SU-DHL-6 (cell line): ENCODE measurements around the gene GPR82.

Experiments used
- H2AFZ ChIP-seq: fragments of 200-600 bp; sonication (generic); 2 replicates; pipeline ENCODE4 v1.6.1; 2014; ENCODE audit warnings: low read depth, mild to moderate bottlenecking, moderate library complexity, mixed read lengths, antibody characterized with exemption, low read length; ENCODE audit not compliant: severe bottlenecking
- H3F3A ChIP-seq: fragments of 200-600 bp; shearing (Covaris generic); 2 replicates; pipeline ENCODE4 v1.6.0; 2016; ENCODE audit warnings: antibody characterized with exemption, mild to moderate bottlenecking; ENCODE audit not compliant: insufficient read depth
- H3K27ac ChIP-seq: fragments of 200-600 bp; sonication (generic); 2 replicates; pipeline ENCODE4 v1.5.1; 2016; ENCODE audit warnings: low read depth, mild to moderate bottlenecking, low read length, moderate library complexity, mixed read lengths
- H3K27me3 ChIP-seq: fragments of 200-600 bp; sonication (generic), shearing (Covaris generic); 2 replicates; pipeline ENCODE4 v1.6.0; 2014; ENCODE audit warnings: mild to moderate bottlenecking, low read length
- H3K36me3 ChIP-seq: fragments of 200-600 bp; sonication (generic); 2 replicates; pipeline ENCODE4 v1.6.1; 2014; ENCODE audit warnings: mild to moderate bottlenecking, low read length, mixed read lengths
- H3K4me2 ChIP-seq: fragments of 300-600, 200-600 bp; shearing (Covaris generic), sonication (generic); 2 replicates; pipeline ENCODE4 v1.6.0; 2014; ENCODE audit warnings: low read length, low read depth, mild to moderate bottlenecking; ENCODE audit not compliant: poor library complexity, severe bottlenecking
- H3K4me3 ChIP-seq: fragments of 200-600 bp; sonication (generic); 2 replicates; pipeline ENCODE4 v1.5.1; 2014; ENCODE audit warnings: antibody characterized with exemption, low read length, mild to moderate bottlenecking, mixed read lengths; ENCODE audit not compliant: insufficient read depth, poor library complexity, severe bottlenecking
- H3K79me2 ChIP-seq: fragments of 200-600 bp; sonication (generic); 2 replicates; pipeline ENCODE4 v1.6.1; 2014; ENCODE audit warnings: mild to moderate bottlenecking, low read length, moderate library complexity; ENCODE audit not compliant: insufficient read depth
- H3K9ac ChIP-seq: fragments of 200-600 bp; sonication (generic); 2 replicates; pipeline ENCODE4 v1.7.0; 2014; ENCODE audit warnings: mild to moderate bottlenecking, low read length
- H3K9me2 ChIP-seq: fragments of 200-600 bp; sonication (generic); replicated peaks from 2 replicates; pipeline ENCODE4 v1.6.1; 2014; ENCODE audit warnings: low read length; ENCODE audit not compliant: insufficient read depth
- H3K9me3 ChIP-seq: fragments of 200-600 bp; sonication (generic); 2 replicates; pipeline ENCODE4 v1.6.1; 2014; ENCODE audit warnings: low read length, mixed read lengths; ENCODE audit not compliant: insufficient read depth
- H4K20me1 ChIP-seq: fragments of 200-600 bp; sonication (generic); 2 replicates; pipeline ENCODE4 v1.6.1; 2014; ENCODE audit warnings: low read depth, mild to moderate bottlenecking, antibody characterized with exemption, low read length, moderate library complexity, mixed read lengths
- CTCF ChIP-seq: fragments of 200-600 bp; sonication (generic); IDR thresholded peaks from one replicate; pipeline ENCODE4 v1.5.1; 2017; ENCODE audit warnings: antibody characterized with exemption, mild to moderate bottlenecking, low read length, moderate library complexity; ENCODE audit not compliant: insufficient read depth, poor library complexity, severe bottlenecking
- EZH2phosphoT487 ChIP-seq: fragments of 200-600 bp; sonication (generic), shearing (Covaris generic); conservative IDR thresholded peaks from 2 replicates; pipeline ENCODE4 v1.6.1; 2018; ENCODE audit warnings: mild to moderate bottlenecking, antibody characterized with exemption, low read length, moderate library complexity, mixed read lengths

The GPR82 gene

GRCh38 chrX:41739871-41740270 is 15.9 kb downstream of the GPR82 start:
- Histone ChIP-seq H3K4me3 (no peak overlapping the region), H3K9me2 (no peaks in the 10 kb centered on the region), H3F3A (peaks cover under 1% of the 10 kb centered on the region; the same call in 1 of the 2 replicates), H3K36me3 (no peaks in the 10 kb centered on the region), H3K4me2 (no peak overlapping the region), H2AFZ (no peak overlapping the region), H3K27me3 (no peaks in the 10 kb centered on the region), H3K9me3 (no peaks in the 10 kb centered on the region), H4K20me1 (no peaks in the 10 kb centered on the region), H3K27ac (no peak overlapping the region), H3K79me2 (no peaks in the 10 kb centered on the region), H3K9ac (no peak overlapping the region)
- TF ChIP-seq CTCF, result no peak
- no peak for TF ChIP-seq EZH2phosphoT487

- H3K27ac ChIP-seq, result no peak overlapping the region
- no peak overlapping the region for H3K4me3 ChIP-seq
- no peaks in the 10 kb centered on the region for H3K9me3 ChIP-seq
- no peaks in the 10 kb centered on the region for H3K9me2 ChIP-seq
- no peaks in the 10 kb centered on the region for H3F3A ChIP-seq
- no peak for TF ChIP-seq CTCF
- no peak for TF ChIP-seq EZH2phosphoT487
- no peaks in the 10 kb centered on the region for H3K79me2 ChIP-seq
- no peak overlapping the region for H2AFZ ChIP-seq
- no peaks in the 10 kb centered on the region for H3K36me3 ChIP-seq
- no peak overlapping the region for H3K9ac ChIP-seq
- H3K27me3 ChIP-seq, result no peaks in the 10 kb centered on the region
- H4K20me1 ChIP-seq, result no peaks in the 10 kb centered on the region
- no peak overlapping the region for H3K4me2 ChIP-seq
Measured at GRCh38 chrX:41750716-41751115, 26.7 kb downstream of the GPR82 start.

- H3K4me2 ChIP-seq, result no peak overlapping the region
- no peak overlapping the region for H3K4me3 ChIP-seq
- H3F3A ChIP-seq, result no peaks in the 10 kb centered on the region
- H3K9ac ChIP-seq, result no peak overlapping the region
- H3K9me3 ChIP-seq, result no peaks in the 10 kb centered on the region
- no peaks in the 10 kb centered on the region for H4K20me1 ChIP-seq
- TF ChIP-seq EZH2phosphoT487, result no peak
- TF ChIP-seq CTCF, result no peak
- H2AFZ ChIP-seq, result no peak overlapping the region
- H3K27ac ChIP-seq, result no peak overlapping the region
- no peaks in the 10 kb centered on the region for H3K79me2 ChIP-seq
- no peaks in the 10 kb centered on the region for H3K36me3 ChIP-seq
- no peaks in the 10 kb centered on the region for H3K27me3 ChIP-seq
- no peaks in the 10 kb centered on the region for H3K9me2 ChIP-seq
Measured at GRCh38 chrX:41758401-41758800, 34.4 kb downstream of the GPR82 start.
